HL-60 (cell line): ENCODE results near the gene KLKB1.

Source experiments
- DNase-seq, 2 experiments: peaks; one replicate each; pipeline ENCODE4 v3.0.0-alpha.2; 2010 to 2020; ENCODE audit warnings: low read depth in 1 of 2, low spot score in 1 of 2
- H3K27ac ChIP-seq: fragments of 250-450 bp; sonication (Bioruptor Pico); replicated peaks from 2 replicates; pipeline ENCODE4 v1.5.1; 2020; ENCODE audit warnings: mild to moderate bottlenecking, moderate library complexity
- H3K27me3 ChIP-seq: fragments of 250-450 bp; sonication (Bioruptor Pico); 2 replicates; pipeline ENCODE4 v1.5.1; 2021; ENCODE audit warnings: mild to moderate bottlenecking, moderate library complexity; ENCODE audit not compliant: insufficient read depth, poor library complexity, severe bottlenecking
- H3K4me3 ChIP-seq: replicated peaks from 2 replicates; pipeline ENCODE4 v1.5.1; 2011; ENCODE audit warnings: mild to moderate bottlenecking, control low read depth, low read length; ENCODE audit not compliant: insufficient read depth
- CTCF ChIP-seq: IDR thresholded peaks from one replicate; pipeline ENCODE4 v1.5.1; 2011; ENCODE audit warnings: low read length, control low read depth, inconsistent platforms; ENCODE audit not compliant: insufficient read depth
- GABPA ChIP-seq: IDR thresholded peaks from 2 replicates; pipeline ENCODE4 v1.6.1; 2012; ENCODE audit warnings: low read depth
- POLR2AphosphoS5 ChIP-seq: IDR thresholded peaks from 2 replicates; pipeline ENCODE4 v1.6.1; 2012; ENCODE audit warnings: low read depth
- SPI1 ChIP-seq: IDR thresholded peaks from 2 replicates; pipeline ENCODE4 v1.6.1; 2012; ENCODE audit warnings: low read depth, mild to moderate bottlenecking, borderline replicate concordance
- TF ChIP-seq, protein P1 (sequence below): IDR thresholded peaks from 2 replicates; pipeline ENCODE4 v1.6.1; 2012; ENCODE audit warnings: low read depth; ENCODE audit not compliant: insufficient replicate concordance

Gene KLKB1

DNA sequence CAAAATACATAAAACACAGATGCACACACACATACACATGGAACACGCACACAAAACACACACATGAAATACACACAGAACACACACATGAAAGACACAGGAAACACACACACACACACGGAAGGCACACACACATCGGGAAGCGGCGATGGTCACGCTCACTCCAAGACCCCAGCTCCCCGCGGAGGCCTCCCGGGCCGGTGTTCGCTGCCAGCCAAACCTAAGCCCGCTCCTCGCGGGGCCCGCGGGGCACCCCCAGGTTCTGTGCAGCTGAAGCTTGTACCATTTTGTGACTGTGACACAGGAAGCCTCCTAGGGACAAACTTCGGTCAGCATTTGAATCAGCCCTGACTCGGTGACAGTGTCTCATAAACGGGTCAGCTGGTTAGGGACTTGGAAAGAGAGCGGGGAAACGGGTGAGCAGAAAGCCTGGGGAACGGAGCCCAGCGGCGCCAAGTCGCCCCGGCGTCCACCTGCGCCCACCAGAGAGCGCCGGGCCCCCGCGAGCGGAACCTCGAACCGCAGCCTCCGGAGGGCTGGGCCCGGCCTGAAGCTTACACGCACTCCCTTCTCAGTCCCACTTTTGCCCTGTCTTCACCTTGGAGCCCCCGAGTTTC is 70.8 kb downstream of the KLKB1 start:
- TF ChIP-seq CTCF = no peak
- TF ChIP-seq POLR2AphosphoS5 = no peak
- TF ChIP-seq, protein P1, sequence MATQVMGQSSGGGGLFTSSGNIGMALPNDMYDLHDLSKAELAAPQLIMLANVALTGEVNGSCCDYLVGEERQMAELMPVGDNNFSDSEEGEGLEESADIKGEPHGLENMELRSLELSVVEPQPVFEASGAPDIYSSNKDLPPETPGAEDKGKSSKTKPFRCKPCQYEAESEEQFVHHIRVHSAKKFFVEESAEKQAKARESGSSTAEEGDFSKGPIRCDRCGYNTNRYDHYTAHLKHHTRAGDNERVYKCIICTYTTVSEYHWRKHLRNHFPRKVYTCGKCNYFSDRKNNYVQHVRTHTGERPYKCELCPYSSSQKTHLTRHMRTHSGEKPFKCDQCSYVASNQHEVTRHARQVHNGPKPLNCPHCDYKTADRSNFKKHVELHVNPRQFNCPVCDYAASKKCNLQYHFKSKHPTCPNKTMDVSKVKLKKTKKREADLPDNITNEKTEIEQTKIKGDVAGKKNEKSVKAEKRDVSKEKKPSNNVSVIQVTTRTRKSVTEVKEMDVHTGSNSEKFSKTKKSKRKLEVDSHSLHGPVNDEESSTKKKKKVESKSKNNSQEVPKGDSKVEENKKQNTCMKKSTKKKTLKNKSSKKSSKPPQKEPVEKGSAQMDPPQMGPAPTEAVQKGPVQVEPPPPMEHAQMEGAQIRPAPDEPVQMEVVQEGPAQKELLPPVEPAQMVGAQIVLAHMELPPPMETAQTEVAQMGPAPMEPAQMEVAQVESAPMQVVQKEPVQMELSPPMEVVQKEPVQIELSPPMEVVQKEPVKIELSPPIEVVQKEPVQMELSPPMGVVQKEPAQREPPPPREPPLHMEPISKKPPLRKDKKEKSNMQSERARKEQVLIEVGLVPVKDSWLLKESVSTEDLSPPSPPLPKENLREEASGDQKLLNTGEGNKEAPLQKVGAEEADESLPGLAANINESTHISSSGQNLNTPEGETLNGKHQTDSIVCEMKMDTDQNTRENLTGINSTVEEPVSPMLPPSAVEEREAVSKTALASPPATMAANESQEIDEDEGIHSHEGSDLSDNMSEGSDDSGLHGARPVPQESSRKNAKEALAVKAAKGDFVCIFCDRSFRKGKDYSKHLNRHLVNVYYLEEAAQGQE = no peak
- no peak for TF ChIP-seq GABPA
- no peak for TF ChIP-seq SPI1
- Histone ChIP-seq H3K27ac (no peak overlapping the region), H3K4me3 (no peak overlapping the region), H3K27me3 (peaks cover 2% of the 10 kb centered on the region)
- no peak for DNase-seq

- no peak for DNase-seq
- peaks cover 2% of the 10 kb centered on the region for H3K27me3 ChIP-seq
These were observed 72.0 kb downstream of the KLKB1 start for GRCh38 chr4:186299291-186299690.

DNA sequence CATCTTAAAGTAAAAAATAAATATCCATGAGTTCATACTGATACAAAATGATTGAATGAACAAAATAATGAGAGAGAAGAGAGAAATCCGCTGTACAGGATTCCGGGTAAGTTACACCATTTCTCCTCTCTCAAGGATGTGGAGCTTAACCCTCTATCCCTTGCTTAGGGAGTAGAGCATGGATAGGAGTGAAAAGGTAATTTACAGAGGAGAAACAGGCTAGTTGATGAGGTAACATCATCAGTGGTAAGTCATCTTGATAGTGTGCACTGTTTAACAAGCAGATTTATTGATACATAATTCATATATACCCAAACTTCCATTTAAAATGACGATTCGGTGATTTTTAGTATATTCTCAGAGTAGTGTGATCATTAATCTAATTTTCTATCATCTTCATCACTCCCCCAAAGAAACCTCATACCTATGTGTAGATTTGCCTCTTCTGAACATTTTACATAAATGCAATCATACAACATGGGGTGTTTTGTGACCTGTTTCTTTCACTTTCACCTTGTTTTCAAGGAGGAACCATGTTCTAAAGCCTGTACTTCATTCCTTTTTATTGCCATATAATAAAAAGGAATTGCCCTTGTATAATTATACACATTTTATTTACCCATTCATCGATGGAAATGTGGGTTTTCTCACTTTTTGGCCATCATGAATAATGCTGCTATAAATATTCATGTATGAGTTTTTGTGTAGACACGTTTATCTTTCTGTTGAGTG is 73.5 kb downstream of the KLKB1 start:
- Histone ChIP-seq H3K27ac (no peak overlapping the region), H3K4me3 (no peak overlapping the region), H3K27me3 (peaks cover 2% of the 10 kb centered on the region)
- DNase-seq = no peak
- TF ChIP-seq, protein P1 = no peak
- TF ChIP-seq GABPA (no peak), SPI1 (no peak), POLR2AphosphoS5 (no peak), CTCF (no peak)

More at GRCh38 chr4:186299291-186299690, 72.0 kb downstream of the KLKB1 start:
- H3K27ac ChIP-seq = no peak overlapping the region
- TF ChIP-seq CTCF (no peak), POLR2AphosphoS5 (no peak), SPI1 (no peak), GABPA (no peak)
- TF ChIP-seq, protein P1 = no peak
- H3K4me3 ChIP-seq = no peak overlapping the region
